GM12878 (cell line): ENCODE data around the gene ABHD17A. TPM values are rescaled to one million over a fixed set of nuclear protein-coding genes. Genes with fewer than 3 reads are reported as not detected.

Experiments used
- BACH1 ChIP-seq: fragments of 450-650 bp; IDR thresholded peaks from 2 replicates; pipeline ENCODE4 v1.6.1; 2017; ENCODE audit warnings: mild to moderate bottlenecking, borderline replicate concordance
- BCL11A ChIP-seq: IDR thresholded peaks from 2 replicates; pipeline ENCODE4 v1.6.1; 2011; ENCODE audit warnings: low read depth, low read length
- CBFB ChIP-seq: IDR thresholded peaks from 2 replicates; pipeline ENCODE4 v1.6.1; 2016; ENCODE audit warnings: antibody characterized with exemption, low read depth
- DPF2 ChIP-seq: fragments of 450-650 bp; IDR thresholded peaks from 2 replicates; pipeline ENCODE4 v1.6.1; 2017; ENCODE audit warnings: mild to moderate bottlenecking
- EED ChIP-seq: sonication (generic); IDR thresholded peaks from 2 replicates; pipeline ENCODE4 v1.6.1; 2016; ENCODE audit warnings: antibody characterized with exemption, low read depth
- GATAD2B ChIP-seq: fragments of 450-650 bp; conservative IDR thresholded peaks from 2 replicates; pipeline ENCODE4 v1.6.1; 2017; ENCODE audit warnings: low read depth, mild to moderate bottlenecking, moderate library complexity
- IKZF1 ChIP-seq: fragments of 450-650 bp; conservative IDR thresholded peaks from 2 replicates; pipeline ENCODE4 v1.6.1; 2017; ENCODE audit warnings: antibody characterized with exemption, mild to moderate bottlenecking
- MTA2 ChIP-seq: fragments of 450-650 bp; IDR thresholded peaks from 2 replicates; pipeline ENCODE4 v1.6.1; 2016; ENCODE audit warnings: low read depth, mild to moderate bottlenecking, moderate library complexity
- MYB ChIP-seq: fragments of 150-350 bp; IDR thresholded peaks from 2 replicates; pipeline ENCODE4 v1.6.1; 2014; ENCODE audit warnings: mild to moderate bottlenecking, low read depth, low read length, borderline replicate concordance
- NBN ChIP-seq: fragments of 450-650 bp; IDR thresholded peaks from 2 replicates; pipeline ENCODE4 v1.6.1; 2016
- NFXL1 ChIP-seq: fragments of 450-650 bp; IDR thresholded peaks from 2 replicates; pipeline ENCODE4 v1.6.1; 2017; ENCODE audit warnings: antibody characterized with exemption, mild to moderate bottlenecking, borderline replicate concordance
- NFYA ChIP-seq: IDR thresholded peaks from 2 replicates; pipeline ENCODE4 v1.6.1; 2011; ENCODE audit warnings: low read depth, mild to moderate bottlenecking, low read length, improper control_type of control experiment, borderline replicate concordance
- NR2C1 ChIP-seq: fragments of 450-650 bp; IDR thresholded peaks from 2 replicates; pipeline ENCODE4 v1.6.1; 2017; ENCODE audit warnings: antibody characterized with exemption, mild to moderate bottlenecking, moderate library complexity
- PAX5 ChIP-seq: IDR thresholded peaks from 2 replicates; pipeline ENCODE4 v1.6.1; 2011; ENCODE audit warnings: low read depth, low read length, borderline replicate concordance
- PKNOX1 ChIP-seq: fragments of 450-650 bp; IDR thresholded peaks from 2 replicates; pipeline ENCODE4 v1.6.1; 2016; ENCODE audit warnings: mild to moderate bottlenecking
- RB1 ChIP-seq: fragments of 450-650 bp; formaldehyde crosslinking; IDR thresholded peaks from 2 replicates; pipeline ENCODE4 v1.6.1; 2017; ENCODE audit warnings: mild to moderate bottlenecking, borderline replicate concordance
- RELA ChIP-seq: fragments of 450-650 bp; IDR thresholded peaks from 2 replicates; pipeline ENCODE4 v1.8.0; 2014; ENCODE audit warnings: borderline replicate concordance; ENCODE audit not compliant: partially characterized antibody
- SIN3A ChIP-seq: IDR thresholded peaks from 2 replicates; pipeline ENCODE4 v1.6.1; 2012; ENCODE audit warnings: low read depth, low read length, improper control_type of control experiment
- SMC3 ChIP-seq: IDR thresholded peaks from 2 replicates; pipeline ENCODE4 v1.6.1; 2011; ENCODE audit warnings: low read length, improper control_type of control experiment, borderline replicate concordance
- TBL1XR1 ChIP-seq: IDR thresholded peaks from 2 replicates; pipeline ENCODE4 v1.6.1; 2012; ENCODE audit warnings: low read depth, low read length, improper control_type of control experiment
- USF2 ChIP-seq: IDR thresholded peaks from 2 replicates; pipeline ENCODE4 v1.6.1; 2011; ENCODE audit warnings: low read depth, low read length, improper control_type of control experiment, borderline replicate concordance
- ZBTB4 ChIP-seq: fragments of 450-650 bp; formaldehyde crosslinking; IDR thresholded peaks from 2 replicates; pipeline ENCODE4 v1.4.0; 2022; ENCODE audit warnings: mild to moderate bottlenecking, moderate library complexity
- polyA plus RNA-seq, 11 experiments: library from polyadenylated mRNA; depleted of rRNA in 4 of 11; unstranded in 6 of 11; stranded (reverse) in 5 of 11; fragments of >200 nt; fragmentation: Nextera tagmentation in 4 of 11; fragmentation: Illumina TruSeq in 1 of 11; extraction: Ambion mirVana in 4 of 11; extraction: Trizol in 1 of 11; gene quantifications; 1 replicate in 1 of 11; 2 replicates in 10 of 11; pipeline versions ENCODE4 v1.2.1 to v1.2.3, GENCODE V29; 2011 to 2016; ENCODE audit warnings: inconsistent platforms in 2 of 11, missing spikeins in 2 of 11, low read depth in 1 of 11
- total RNA-seq, 4 experiments: library from RNA; depleted of rRNA in 3 of 4; stranded (reverse); fragments of >200 nt in 3 of 4; fragmentation: Illumina TruSeq in 1 of 4; extraction: Trizol in 1 of 4; gene quantifications; 2 replicates each; pipeline versions ENCODE4 v1.2.1 to v1.2.3, GENCODE V29; 2013 to 2021
- TF ChIP-seq, protein P1 (sequence below): fragments of 450-650 bp; IDR thresholded peaks from 2 replicates; pipeline ENCODE4 v1.6.1; 2017; ENCODE audit warnings: mild to moderate bottlenecking, low read depth, inconsistent platforms; ENCODE audit not compliant: poor library complexity, severe bottlenecking

The ABHD17A gene
- total and polyA plus RNA-seq, 10 of the 15 experiments (the other 5 are each of a cell fraction or from before 2014, with no cell fraction given) = 0.13 to 126 (median 28.8) TPM; not detected in 1

DNA sequence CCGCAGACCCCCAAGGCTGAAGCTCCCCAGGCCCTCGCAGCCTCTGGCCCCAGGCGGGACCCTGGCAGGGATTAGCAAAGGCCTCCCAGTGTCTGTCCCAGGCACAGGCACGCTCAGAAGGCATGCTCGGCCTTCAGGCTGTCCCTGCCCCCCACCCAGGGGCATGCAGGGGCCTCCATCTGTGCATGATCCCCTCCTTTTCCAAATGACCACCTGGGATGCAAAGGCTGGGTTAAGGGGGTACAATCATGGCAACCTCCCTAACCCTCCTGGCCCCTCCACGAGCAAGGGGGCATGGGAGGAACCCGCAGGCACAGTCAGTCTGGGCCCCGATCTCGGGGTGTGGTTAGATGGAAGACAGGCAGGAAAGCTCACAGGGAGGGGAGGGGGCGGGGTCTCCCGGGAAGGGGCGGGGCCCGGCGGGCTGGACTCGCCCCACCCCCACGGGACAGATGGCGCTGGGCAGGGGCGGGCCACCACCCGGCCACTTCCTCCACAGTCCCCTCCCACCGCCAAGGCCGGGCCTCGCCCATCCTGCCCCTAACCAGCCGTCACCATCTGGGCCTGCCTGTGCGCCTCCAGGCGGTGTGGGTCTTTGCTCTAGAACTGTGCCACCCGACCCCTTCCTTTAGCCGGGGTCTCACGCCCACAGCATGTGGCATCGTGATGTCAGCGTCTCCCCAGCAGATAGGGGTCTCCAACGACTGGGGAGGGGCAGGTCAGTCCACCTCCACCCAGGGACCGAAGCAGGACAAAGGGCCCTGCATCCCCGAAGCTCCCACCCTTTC lies 30.1 kb downstream of the ABHD17A start (continued):
- TF ChIP-seq ZBTB4 (CRISPR knock-in tag) (no peak), MYB (no peak), GATAD2B (peak; percentile 42; the same call in 1 of the 2 replicates), MTA2 (no peak), SIN3A (peak; percentile 31; the same call in 1 of the 2 replicates), RB1 (peak; percentile 21; the same call in 1 of the 2 replicates), PKNOX1 (peak; percentile 62), BCL11A (no peak), TBL1XR1 (no peak), DPF2 (peak; percentile 30; the same call in 1 of the 2 replicates), IKZF1 (0 out of 2 replicates have a peak, but pooled peaks have one; percentile 38), EED (0 out of 2 replicates have a peak, but pooled peaks have one; percentile 3), CBFB (no peak), NFXL1 (no peak), NBN (peak; percentile 62; the same call in 1 of the 2 replicates), USF2 (no peak), NR2C1 (no peak), PAX5 (no peak), SMC3 (no peak), NFYA (no peak), BACH1 (peak; percentile 35; the same call in 1 of the 2 replicates), RELA (no peak)
- TF ChIP-seq, protein P1, sequence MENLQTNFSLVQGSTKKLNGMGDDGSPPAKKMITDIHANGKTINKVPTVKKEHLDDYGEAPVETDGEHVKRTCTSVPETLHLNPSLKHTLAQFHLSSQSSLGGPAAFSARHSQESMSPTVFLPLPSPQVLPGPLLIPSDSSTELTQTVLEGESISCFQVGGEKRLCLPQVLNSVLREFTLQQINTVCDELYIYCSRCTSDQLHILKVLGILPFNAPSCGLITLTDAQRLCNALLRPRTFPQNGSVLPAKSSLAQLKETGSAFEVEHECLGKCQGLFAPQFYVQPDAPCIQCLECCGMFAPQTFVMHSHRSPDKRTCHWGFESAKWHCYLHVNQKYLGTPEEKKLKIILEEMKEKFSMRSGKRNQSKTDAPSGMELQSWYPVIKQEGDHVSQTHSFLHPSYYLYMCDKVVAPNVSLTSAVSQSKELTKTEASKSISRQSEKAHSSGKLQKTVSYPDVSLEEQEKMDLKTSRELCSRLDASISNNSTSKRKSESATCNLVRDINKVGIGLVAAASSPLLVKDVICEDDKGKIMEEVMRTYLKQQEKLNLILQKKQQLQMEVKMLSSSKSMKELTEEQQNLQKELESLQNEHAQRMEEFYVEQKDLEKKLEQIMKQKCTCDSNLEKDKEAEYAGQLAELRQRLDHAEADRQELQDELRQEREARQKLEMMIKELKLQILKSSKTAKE = no peak
